NT2/D1 (cell line): ENCODE results near the gene PCBD2.

Experiments
- SUZ12 ChIP-seq: IDR thresholded peaks from 2 replicates; pipeline ENCODE4 v1.6.1; 2011; ENCODE audit not compliant: insufficient read length, insufficient read depth; ENCODE audit errors: extremely low read depth
- YY1 ChIP-seq: IDR thresholded peaks from 2 replicates; pipeline ENCODE4 v1.6.1; 2011; ENCODE audit not compliant: insufficient read length, insufficient read depth
- ZNF274 ChIP-seq: IDR thresholded peaks from 2 replicates; pipeline ENCODE4 v1.6.1; 2011; ENCODE audit warnings: mild to moderate bottlenecking, low read depth, low read length

DNA sequence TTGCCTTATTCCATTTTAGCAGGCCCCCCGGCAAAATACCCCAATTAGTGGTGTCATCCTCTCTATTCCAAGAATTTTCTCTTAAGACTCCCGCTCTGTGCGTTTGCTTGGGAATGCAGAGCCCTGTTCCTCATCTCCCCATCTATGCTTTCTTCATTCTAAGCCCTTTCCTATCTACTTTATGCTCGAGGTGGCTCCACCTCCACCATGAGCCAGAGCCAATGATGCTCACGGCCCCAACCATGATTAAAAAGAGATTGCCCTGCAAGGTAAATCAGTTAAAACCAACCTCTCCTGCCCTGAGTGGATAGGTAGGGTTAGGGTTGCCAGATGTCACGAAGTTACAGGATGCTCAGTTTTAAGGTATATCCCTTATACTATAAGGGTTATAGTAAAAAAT lies 31.4 kb upstream of the PCBD2 start:
- TF ChIP-seq YY1 (no peak), ZNF274 (no peak), SUZ12 (no peak)
